NCI-H2107 (cell line): ENCODE measurements around the gene LOC101059915.

Source experiments
- DNase-seq: peaks from one replicate; lab custom pipeline; 2025; lab: John Stamatoyannopoulos, UW

LOC101059915 gene

GRCh38 chrX:71667328-71668247 lies at the start of gene LOC101059915:
TSS of gene LOC101059915 (plus strand) at chrX:71667546.
- DNase-seq = no peak

DNA sequence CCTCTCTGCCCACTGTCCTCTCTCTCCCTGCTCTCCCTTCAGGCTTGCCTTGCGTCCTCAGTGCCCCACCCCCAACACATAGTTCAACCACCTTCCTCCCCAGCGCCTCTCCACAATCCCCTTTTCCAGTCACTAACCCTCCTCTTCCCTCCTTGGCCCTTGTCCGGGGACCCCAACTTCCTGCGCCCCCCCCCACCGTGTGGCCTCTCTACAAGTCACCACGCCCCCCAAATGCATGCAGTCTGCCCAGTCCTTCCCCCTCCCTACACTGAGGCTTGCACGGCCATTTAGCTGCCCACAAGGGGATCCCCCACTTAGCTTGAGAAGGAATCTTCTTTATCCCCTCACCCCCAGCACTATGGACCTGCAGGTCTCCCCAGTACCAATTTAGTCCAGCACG lies 49.6 kb upstream of the LOC101059915 start:
- no peak for DNase-seq

DNA sequence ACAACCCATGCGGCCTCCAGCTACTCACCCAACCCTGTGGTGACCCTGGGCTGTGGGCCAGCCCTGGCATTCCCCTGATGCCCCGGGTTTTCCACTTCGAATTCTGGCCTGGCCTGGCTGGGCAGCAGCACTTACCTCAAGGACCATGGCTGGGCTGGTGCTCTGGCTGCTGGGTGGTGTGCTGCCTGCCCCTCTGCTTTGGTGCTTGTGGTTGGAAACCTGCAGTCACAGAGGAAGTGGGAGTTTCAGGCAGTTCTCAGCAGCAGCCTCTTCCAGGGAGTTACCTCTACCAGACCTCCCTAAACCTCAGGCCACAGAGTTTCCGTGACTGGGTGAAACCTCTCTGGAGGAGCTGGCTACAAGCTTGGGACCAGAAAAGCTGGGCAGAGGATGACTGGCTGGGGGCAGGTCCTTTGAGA lies 49.0 kb upstream of the LOC101059915 start, which contains the start of gene CXCR3:
TSS of gene CXCR3 (minus strand) at position 209 of the 419 bp plus-strand sequence. CDS start at position 147, 62 bp downstream.
- DNase-seq = no peak

GRCh38 chrX:71618787-71619186 lies 48.6 kb upstream of the LOC101059915 start:
- no peak for DNase-seq

- no peak for DNase-seq
Observed at GRCh38 chrX:71619193-71619592, 48.2 kb upstream of the LOC101059915 start.

DNA sequence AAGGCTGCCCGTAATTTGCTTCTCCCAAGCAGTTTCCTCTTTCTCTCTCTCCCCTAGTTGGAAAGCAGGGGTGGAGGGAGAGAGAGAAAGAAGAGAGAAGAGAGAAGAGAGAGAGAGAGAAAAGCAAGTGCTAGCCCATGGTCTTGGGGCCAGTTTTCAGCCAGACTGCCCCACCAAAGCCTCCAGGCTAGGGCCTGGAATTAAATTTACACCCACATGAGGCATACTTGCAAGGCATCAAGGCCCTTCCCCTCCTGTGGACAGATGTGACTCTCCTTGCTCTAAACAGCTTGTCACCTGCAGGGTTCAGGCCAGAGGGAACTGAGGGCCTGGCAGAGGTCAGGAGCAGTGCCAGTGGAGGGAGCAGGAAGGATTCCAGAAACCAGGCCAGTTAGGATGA lies 47.4 kb upstream of the LOC101059915 start:
- DNase-seq = no peak

- no peak for DNase-seq
Observed at GRCh38 chrX:71621603-71622002, 45.7 kb upstream of the LOC101059915 start.

- no peak for DNase-seq
Observed at GRCh38 chrX:71622032-71622575, 45.2 kb upstream of the LOC101059915 start.

GRCh38 chrX:71622576-71623450 lies 44.5 kb upstream of the LOC101059915 start:
- no peak for DNase-seq

DNA sequence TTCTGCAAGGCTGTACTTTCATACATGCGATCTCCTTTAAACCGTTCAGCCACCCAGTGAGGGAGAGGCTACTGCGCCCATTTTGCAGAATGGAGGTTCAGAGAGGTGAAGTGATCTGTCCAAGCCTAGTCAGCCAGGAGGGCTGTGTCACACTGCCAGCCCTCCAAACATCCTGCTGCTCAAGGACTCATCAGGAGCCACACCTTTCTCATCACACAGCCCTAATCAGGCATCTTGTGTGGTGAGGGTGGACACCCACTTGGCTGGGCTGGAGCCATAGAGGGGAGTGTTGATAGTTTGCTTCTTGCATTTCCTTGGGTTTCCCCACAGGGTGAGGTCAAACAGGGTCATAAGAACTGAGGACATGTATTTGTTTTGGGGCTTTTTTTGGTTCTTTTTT lies 43.6 kb upstream of the LOC101059915 start:
- no peak for DNase-seq

DNA sequence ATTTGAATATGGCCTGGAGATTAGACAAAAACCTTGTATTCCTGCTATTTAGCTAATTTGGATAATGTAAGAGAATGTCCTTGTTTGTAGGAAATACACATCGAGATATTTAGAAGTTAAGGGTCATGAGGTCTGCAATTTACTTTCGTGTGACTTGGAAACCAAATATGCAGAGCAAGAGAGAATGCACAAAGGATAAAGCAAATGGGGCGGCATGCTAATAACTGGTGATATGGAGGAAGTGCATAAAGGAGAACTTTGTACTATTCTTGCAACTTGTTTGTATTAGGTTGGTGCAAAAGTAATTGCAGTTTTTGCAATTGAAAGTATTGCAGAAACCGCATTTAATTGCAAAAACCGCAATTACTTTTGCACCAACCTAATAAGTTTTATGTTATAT lies 41.9 kb upstream of the LOC101059915 start:
- no peak for DNase-seq

- DNase-seq = no peak
Observed at GRCh38 chrX:71626576-71626975, 40.8 kb upstream of the LOC101059915 start.

- DNase-seq = no peak
Observed at GRCh38 chrX:71627588-71628404, 39.5 kb upstream of the LOC101059915 start.

- DNase-seq = no peak
Observed at GRCh38 chrX:71629467-71629866, 37.9 kb upstream of the LOC101059915 start.

GRCh38 chrX:71632923-71633657 lies 34.3 kb upstream of the LOC101059915 start:
- peak; percentile 51 for DNase-seq

DNA sequence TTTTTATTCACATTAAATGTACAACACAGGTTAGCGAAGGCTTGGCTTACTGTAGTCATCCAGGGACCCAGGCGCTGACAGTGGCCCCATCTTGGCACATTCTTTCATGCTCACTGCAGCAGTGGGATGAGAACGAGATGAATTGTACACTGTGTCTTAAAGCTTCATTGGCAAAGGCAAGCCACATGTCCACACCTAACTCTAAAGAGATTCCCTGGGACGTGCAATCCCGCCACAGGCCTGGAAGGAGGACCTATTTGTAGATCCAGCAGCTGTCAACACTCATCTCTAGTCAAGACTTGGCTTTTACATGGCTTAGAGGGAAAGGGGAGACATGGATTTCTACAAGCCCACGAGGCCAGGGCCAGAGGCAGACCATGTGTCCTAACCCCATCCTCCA lies 33.0 kb upstream of the LOC101059915 start:
- no peak for DNase-seq

DNA sequence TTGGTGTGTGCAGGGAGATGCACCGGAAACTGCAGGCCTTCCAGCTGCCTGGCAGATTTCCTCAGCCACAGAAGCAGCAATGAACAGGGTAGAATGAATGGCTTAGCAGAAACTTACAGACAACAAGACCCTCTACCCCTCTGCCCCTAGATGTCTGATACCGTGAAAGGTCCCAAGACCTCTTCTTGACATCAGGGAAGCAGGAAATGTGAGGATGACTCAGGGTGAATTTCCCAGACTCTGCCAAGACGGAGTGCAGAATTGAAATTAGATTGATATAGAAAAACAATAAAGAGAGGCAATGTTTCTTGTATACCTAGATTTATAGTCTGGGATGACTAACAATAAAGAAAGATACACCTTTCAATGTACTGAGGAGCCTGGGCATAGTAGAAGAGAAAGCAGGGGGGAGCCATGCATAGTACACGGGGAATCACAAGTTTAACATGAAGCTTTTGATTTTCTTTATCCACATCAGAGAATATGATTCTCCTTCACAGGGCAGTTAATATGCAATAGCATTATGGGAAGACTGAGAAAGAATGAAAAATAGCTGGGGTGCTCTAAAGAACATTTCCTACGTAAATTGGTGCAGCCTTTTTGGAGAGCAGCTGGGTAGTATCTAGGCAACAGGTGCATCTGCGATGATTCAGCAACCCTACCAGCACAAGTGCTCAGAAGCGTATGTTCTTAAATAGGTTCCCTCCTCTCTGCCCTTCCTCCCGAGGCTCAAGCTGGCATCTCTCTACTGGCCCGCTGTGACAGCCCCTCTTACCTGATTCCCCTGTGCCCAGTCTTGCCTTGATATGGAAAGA lies 30.7 kb upstream of the LOC101059915 start:
- no peak for DNase-seq

DNA sequence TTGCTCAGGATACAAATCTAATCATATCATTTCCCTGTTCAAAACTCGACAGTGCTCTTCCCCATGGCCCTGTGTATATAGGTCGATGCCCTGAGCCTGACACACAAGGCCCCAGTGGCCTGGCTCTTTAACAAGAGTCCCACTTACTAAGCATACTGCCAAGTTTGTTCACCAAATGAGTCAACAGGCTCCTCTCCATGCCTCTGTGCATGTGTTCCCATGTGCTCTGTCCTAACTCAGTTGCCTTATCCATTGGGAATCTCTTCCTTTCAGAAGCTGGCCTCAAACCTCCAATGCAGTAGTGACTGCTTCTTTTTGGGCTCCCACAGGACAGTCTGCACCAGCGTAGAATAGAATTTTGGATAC lies 30.1 kb upstream of the LOC101059915 start:
- DNase-seq = no peak

- DNase-seq = no peak
Observed at GRCh38 chrX:71637848-71638247, 29.5 kb upstream of the LOC101059915 start.

- no peak for DNase-seq
Observed at GRCh38 chrX:71638409-71638808, 28.9 kb upstream of the LOC101059915 start.
